ENCODE data around the gene MSH3.
"Not testable (repeated sequence)": the region's sequence is repeated elsewhere in the genome, so short reads cannot be mapped to it uniquely, and the experiment has no call there.

GRCh38 chr5:80883390-80883789 lies 228.9 kb downstream of the MSH3 start:
- not testable (repeated sequence) for TF ChIP-seq ZNF274 (IDR thresholded peaks at IDR 0.05; ENCODE audit: low read depth, low read length); YY1 (IDR thresholded peaks at IDR 0.05; ENCODE audit: insufficient read depth, insufficient read length)
